GM19438 (cell line): Measurements from ENCODE around the gene TGIF1.

Source experiments
- ATAC-seq: cut with Tn5 transposase; IDR thresholded peaks from one replicate; pipeline ENCODE4 v1.9.1; 2021; ENCODE audit warnings: low read depth; ENCODE audit not compliant: unreplicated experiment

TGIF1 gene

DNA sequence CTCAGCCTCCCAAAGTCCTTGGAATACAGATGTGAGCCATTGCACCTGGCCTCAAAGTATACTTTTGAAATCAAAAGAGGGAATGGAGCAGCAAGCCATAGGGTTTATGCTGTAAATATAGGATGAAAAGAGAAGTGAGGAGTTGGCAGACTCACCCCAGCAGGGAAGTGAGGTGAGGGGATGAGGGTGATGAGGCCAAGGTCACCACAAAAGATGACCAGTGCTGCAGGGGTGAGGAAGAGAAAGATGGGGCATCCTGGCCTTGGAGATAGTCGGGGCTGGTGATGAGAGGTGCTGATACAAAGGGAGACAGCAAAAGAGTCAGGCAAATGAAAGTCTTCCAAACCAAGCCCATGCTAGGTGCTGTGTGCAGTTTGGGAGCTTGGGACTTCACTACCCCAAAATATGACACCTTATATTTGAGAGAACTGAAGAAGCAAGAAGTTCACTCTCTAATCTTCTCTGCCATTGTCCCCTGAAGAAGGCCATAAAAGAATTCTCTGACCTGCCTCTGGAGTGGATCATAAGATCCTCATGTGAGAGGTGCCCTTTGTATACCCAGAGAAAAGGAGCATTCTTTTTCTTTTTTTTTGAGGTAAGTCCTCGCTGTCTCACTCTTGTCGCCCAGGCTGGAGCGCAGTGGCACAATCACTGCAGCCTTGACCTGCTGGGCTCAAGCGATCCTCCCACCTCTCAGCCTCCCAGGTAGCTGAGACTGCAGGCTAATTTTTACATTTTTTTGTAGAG, 31.0 kb downstream of the TGIF1 start:
- no peak for ATAC-seq

DNA sequence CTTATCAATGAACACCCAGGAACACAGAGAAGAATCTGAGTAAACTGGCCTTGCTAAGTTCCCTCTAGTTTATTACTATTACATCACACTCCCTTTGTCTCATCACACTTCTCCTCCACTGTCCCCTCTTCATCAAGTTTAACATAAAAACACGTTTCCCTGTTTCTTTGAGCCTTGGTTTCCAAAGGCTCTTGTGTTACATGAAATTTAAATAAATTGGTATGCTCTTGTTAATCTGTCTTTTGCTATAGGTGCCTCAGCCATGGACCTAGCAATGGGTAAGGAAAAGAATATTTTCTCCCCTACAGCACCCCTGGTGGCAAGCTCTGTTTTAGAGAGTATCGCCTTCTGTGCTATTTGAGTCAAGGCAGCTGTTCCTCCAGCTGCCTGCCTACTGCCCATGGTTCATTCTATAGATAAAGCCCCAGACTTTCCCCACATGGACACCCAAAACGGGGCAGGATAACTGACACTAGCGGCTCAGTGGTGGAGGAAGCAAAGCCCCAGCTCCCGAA, 31.8 kb downstream of the TGIF1 start:
- ATAC-seq = peak; percentile 66

DNA sequence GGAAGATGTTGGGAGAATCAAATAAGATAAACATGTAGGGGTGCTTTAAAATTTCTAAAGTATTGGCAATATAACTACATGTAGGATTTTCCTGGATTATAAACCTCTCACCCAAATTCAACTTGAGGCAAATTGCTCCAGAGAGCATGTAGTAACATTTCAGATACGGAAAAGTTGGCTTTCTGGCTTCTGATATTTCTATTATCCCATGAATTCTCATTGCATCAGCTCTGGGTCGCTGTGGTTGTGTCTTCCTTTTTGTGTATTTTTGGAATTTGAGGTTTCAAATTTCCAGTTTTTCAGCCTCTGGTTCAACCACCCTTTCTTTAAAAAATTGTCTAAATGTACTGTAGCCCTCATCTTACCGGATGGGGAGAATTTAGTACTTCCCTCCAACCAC, 32.3 kb downstream of the TGIF1 start:
- ATAC-seq = no peak

DNA sequence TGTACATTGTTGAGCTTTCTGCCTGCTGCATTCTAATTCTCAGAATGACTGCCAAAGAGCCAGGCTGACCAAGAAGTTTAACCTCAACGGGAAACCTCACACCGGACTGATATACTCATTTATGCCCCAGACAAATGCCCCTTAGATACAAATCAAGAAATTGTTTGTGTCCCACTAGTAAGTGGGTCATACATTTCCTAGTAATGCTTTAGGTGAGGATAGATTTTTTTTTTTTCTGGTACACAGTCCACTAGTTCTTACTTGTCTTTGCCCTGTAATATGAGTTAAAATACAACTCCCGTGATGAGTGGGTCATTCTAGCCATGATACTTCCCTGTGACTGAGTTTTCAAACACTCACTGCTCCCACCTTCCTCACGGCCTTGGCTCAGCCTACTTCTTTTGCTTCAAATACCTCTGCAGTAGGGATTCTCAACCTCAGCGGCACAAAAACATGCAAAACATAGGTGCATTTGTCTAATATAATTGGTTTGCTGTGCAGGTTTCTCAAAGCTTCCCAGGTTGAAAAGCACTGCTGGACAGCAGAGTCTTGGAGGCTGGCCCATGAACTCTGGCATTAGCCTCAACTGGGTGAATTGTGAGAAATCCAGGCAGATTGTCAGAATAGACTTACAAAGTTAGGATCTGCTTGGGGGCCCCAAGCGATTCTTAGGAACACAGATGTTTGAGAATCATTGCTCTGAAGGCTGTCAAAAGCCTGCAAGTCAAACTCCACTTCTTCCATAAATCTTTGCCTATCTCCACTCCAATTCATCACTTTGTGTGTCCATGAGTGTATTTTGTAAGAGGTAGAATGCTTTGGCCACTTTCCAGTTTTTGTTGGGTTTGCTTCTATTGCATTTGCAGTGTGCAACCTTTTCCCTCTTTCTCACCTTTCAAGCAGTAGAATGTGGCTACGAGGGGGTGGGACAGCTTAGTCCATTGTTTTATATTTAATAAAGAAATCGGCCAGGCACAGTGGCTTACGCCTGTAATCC, 35.5 kb downstream of the TGIF1 start:
- no peak for ATAC-seq

DNA sequence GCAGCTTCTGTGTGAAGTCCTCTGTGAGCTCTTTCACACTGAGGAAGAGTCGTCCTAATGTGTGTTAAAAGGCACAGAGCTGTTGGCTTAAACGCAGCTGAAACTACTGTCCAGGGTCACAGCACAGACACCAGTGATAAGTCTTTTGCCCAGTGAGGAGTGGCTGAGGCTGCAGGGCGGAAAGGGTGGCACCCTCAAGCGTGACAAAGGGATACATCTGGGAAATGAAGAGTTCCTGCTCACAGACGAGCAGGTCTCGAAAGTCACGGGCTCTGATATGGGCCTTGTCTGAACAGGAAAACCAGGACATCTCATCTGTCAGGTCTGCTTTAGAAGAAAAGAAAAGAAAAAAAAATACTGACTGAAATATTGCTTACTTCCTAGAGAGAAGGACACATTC, 36.5 kb downstream of the TGIF1 start:
- ATAC-seq = no peak

DNA sequence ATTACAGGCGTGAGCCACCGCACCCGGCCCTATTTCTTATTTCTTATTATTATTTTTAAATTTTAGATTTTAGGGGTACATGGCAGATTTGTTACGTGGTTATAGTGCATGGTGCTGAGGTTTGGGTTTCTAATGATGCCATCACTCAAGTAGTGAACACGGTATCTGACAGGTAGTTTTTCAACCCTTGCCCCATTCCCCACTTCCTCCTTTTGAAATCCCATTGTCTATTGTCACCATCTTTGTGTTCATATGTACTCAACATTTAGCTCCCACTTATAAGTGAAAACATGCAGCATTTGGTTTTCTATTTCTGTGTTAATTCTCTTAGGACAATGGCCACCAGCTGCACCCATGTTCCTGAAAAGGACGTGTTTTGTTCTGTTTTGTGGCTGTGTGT, 39.5 kb downstream of the TGIF1 start:
- no peak for ATAC-seq

DNA sequence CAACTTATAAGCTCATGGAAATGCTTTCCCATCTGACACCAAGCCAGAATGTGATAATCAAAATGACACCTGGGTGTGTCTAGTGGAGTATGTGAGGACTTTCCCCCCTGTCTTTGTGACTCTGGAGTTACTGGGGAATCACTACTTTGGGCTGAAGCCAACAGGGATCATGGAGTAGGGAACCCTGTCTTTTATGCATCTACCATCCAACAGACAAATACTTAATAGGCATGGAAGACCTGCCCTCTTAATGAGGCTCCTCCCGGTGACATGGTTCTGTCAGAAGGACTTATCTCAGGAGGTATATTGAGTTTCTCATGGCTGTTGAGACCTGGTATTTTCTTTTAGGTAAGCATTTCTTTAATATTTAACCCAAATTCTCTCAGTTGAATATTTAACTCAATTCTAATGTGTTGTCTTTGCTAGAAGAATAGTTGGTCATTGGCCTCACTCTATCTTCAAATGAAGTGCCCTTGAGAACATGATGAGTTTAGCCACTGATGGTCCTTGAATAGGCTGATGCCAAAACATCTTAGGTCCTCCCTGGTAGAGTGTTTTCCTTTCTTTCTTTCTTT, 42.1 kb downstream of the TGIF1 start:
- no peak for ATAC-seq

DNA sequence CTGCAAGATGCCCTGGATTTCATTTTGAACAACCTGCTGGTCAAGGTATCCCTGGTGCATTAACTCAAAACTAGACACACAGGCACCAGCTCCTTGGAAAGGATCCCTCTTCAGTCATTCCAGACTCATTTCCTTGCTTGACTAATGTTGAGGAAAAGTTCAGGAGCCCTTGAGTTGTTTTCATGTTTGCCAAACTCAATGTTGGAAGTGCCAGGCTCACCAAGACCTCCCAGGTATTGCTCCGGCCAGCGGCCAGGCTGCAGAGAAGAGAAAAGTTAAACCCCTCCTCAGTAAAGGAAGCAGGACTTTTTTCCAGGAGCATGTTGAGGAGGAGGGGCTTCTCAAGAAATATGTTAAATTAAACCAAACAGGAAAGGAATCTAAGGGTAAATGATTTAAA, 42.7 kb downstream of the TGIF1 start:
- ATAC-seq = no peak

DNA sequence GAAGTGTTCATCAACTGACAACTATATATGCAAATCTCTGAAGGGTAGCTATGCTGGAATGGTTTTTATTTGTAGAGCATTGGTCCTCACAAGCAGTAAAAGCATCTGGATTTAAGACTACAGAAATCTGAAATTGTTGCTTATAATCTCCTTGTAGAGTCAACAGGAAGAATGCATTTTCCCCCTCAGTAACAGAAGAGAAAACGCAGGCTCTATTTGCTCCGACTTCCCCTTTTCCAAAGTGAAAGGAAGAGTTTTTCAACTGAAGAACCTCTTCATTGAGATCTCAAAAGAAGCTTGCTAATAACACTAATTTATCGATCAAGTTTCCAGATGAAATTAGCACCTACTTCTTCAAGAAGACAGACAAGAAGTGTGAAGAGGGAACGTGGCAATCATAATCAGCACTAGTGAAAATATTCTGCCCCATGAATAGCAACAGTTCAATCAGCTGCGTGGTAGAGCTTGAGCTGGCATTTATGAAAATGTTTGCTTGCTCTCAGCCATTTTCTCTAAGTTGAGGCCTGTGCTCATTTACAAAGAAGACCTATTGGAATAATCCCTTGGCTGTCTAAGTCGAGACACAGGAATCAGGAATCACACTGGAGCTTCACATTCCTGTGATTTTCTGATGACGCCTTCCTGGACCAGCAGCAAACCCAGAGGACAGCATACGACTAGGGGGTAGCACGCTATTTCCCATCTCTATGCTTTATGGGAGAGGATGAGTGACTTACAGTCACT, 43.7 kb downstream of the TGIF1 start:
- no peak for ATAC-seq

DNA sequence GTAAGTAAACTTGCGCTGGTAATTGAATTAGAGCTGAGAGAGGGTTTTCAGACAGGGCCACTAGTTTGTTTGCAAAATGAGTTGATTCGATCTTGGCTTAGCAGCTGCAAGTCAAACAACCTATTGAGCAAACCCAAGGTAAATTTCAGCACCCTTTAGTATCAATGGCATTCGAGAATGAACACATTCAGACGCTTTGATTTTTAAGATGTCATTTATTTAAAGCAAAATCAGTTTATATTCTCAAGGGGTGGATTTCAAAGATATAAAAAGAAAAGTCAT, 44.2 kb downstream of the TGIF1 start:
- ATAC-seq = no peak

DNA sequence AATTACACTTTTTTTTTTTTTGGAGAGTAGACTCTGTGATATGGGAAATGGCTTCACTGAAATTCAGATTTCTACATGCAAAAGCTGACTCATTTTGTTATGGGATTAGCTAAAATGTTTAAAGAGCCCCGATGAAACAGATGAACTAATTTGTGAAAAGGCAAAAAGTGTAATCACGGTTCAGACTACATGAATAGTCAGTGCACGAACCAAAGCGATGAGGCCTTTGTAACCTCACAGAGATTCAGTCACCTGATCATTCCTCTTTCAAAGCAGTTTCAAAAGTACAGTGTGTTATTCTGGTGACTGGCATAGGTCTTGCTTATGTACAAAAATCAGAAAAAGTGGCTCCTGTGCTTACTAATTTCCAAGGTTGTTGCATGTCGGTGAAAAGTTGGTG, 44.6 kb downstream of the TGIF1 start:
- ATAC-seq = no peak

DNA sequence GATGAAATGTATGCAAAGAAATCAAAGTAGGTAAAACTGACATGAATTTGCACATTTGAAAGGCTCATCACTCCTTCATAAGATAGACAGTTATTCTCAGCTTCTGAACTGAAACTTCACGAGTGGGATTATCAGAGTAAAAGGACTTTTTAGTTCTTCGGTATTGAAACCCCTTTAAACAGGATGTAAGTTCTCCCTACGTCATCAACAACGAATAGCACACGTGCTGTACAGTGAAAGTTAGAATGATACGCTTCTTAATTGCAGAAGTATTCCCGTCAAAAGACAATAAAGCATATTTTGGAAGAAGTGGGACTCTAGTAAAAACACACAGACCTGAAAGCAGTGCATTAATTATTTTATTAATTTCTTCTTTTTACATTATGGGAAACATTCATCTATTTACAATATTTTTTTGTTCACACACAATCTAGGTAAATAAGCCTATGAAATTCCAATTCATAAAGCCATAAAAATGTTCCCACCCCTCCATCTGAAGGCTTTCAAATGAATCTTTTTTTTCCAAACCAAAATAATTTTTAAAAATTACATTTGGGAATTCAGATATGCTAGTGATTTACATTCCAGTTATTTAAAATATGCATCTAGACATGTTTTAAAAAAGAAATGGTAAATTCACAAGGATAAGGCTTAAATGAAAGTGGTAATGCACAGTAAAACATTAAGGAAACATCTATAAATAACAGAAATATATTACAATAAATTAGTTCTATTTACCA, 45.9 kb downstream of the TGIF1 start:
- no peak for ATAC-seq

DNA sequence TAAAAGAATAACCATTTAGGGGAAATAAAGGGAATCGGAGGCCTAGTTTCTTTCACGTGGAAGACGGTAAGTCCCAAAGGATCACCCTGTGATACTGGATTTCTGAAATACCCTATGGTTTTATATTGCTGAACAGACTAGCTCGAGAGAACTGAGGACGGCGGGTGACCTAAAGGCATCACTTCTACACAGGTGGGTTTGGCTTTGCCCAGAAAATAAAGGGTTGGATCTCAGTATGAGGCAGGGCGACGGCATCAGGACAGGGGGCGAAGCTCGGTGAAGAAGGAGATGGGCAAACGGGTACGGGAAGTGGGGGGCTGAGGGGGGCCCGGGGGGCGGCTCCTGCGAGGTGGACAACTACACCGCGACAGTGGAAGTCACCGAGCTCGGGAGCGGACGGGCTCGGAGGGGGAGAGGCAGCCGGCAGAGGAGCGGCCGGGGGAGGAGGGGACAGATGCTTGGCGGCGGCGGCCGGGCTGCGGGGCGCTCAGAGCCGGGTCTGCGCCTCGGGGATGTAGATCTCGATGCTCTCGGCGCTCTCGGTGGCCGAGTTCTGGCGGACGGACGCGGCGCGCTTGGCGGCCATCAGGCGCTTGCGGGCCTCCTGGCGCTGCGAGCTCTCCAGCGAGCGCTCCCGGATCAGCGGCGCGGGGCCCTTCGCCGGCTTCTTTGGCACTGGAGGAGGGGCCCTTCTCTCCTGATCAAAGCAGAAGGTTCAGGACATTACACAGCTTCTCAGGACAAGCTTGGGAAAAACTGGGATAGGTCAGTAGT, 48.9 kb downstream of the TGIF1 start:
- ATAC-seq = no peak

DNA sequence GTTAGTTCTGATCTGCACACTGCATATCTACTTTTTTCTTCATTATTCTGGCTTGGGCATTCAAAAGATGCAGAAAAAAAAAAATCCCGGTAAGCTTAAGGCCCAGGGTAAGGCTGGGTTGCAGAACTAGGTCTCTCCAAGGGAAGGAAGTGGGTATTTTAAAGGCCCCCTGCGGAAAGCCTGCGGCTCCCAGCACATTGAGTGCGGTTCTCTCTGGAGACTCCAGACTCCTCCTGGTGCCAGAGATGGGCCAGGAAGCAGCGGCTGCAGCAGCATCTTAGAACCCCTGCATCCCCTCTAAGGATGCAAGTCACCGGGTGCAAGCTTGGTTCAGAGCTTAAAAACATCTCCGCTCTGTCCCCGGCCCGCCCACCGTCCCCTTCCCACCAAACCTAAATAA, 49.5 kb downstream of the TGIF1 start:
- no peak for ATAC-seq

DNA sequence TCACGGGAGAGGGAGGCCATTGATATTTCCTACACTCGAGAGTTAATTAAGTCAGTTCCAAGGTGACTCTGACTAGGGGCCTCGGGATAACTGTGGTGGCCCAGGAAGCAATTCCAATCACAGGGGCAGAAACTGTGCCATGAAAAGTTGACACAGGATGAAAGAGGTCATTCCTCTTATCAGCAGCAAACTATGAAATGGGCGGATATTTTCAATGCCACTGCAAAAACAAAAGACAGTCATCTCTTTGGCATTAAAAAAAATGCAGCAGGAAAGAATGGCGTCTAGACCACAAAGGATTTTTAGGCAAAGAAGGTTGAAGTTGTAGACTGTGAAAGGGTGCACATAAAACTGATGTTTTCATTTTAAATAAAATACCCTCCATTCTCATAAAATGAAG, 50.0 kb downstream of the TGIF1 start:
- no peak for ATAC-seq

DNA sequence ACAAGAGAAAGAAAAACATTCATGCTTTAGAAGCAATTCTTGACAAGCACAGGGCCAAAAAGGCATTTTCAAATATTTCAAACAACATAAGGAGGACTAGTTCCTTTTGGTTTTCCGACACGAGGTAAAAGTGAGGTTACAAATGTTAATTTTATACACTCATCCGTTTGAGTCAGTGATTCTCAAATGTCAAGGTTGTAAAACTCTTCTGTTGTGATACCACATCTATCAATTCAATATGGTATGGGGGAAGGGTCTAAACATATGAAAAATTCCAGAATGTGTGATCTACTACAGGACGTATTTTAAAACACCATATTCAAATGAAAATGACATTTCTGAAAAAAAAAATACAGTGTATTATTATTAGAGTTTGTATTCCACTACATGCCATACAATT, 52.7 kb downstream of the TGIF1 start:
- ATAC-seq = no peak

DNA sequence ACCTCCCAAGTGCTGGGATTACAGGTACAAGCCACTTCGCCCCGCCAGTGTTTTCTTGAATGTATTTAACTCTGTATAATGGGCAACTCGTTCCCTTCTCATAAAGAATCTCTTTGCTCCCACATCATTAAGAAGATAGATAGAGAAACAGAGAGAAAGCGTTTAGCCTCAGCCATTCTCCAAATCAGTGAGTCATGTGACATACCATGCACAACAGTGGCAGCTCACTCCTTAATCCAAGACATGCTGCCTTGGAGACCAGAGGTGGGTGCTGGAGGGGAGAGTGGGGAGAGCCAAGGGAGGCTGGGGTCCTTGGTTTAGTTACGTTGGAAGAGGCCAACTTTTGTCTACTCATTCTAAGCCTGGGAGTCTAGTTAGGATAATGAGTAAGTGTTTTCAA, 54.7 kb downstream of the TGIF1 start:
- no peak for ATAC-seq

DNA sequence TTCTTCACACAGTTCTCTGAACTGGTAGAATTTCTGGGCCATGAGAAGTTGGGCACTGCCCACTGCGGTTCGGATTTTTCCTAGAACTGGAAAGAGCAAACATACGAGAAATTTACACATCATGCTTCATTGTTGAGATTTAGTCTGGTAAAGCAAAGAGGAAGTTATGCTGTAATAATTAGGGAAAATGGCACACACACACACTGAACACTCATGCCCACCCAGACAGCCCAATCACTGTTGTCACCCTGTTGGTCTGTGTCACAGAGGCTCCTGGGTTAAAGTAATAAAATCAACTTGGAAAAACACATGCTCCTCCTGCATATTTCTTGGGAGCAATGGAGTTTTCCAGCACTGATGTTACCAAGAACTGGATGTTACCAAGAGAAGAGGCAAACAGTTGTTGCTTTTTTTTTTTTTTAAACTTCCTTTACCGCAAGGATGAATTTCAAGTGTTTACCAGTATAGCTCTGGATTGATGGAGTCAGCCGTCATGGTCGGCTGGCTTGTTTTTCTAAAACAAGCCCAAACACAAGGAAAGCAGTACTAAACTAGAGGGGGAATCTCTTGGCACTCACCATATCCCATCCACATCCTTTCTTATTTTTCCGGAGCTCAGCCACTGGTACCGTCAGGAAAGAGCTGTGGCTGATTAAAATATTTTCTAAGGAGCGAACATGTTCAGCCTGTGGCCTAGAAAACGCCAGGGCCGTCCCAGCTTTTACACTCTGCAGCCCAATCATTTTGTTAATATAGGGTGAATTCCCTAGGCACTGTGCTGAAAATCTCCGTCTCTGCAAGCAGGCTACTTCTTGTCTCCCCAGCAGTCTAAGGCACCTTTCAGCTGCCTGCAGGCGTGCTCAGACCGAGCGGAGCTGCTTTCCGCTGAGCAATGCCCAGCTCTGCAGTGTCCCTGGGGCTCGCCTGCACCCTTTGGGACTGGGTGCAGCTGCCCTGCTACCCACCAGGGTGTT, 58.9 kb downstream of the TGIF1 start:
- ATAC-seq = no peak
